ENCODE measurements around the gene CCDC116.
A peak's percentile ranks its signal among the peaks of the same experiment; 100 is the strongest.
"Not testable (repeated sequence)": the region's sequence is repeated elsewhere in the genome, so short reads cannot be mapped to it uniquely, and the experiment has no call there.

CCDC116 gene

GRCh38 chr22:21633481-21633880 lies 921 bp downstream of the CCDC116 start:
- DNase-seq: no peak

GRCh38 chr22:21634081-21634480 lies 1.5 kb downstream of the CCDC116 start:
- no peak for DNase-seq

- DNase-seq: no peak
These were observed 2.3 kb downstream of the CCDC116 start for GRCh38 chr22:21634844-21635243.

- no peak for DNase-seq
These were observed 3.4 kb downstream of the CCDC116 start for GRCh38 chr22:21635771-21636510.

- no peak for DNase-seq
These were observed 4.2 kb downstream of the CCDC116 start for GRCh38 chr22:21636629-21637218.

GRCh38 chr22:21637450-21637849 lies 4.9 kb downstream of the CCDC116 start:
- DNase-seq: not testable (repeated sequence)

GRCh38 chr22:21639359-21639758 lies 6.8 kb downstream of the CCDC116 start:
- DNase-seq: no peak

- DNase-seq: no peak
These were observed 8.2 kb downstream of the CCDC116 start for GRCh38 chr22:21640810-21641209.

- DNase-seq: no peak
These were observed 8.8 kb downstream of the CCDC116 start for GRCh38 chr22:21641417-21641788.

GRCh38 chr22:21641789-21642583 lies 9.4 kb downstream of the CCDC116 start, which contains the start of gene SDF2L1:
Gene SDF2L1 (plus strand): TSS chr22:21642302. CDS start chr22:21642337, 35 bp downstream.
- peak; percentile 62 to 93 for DNase-seq

GRCh38 chr22:21642584-21643448 lies 10.3 kb downstream of the CCDC116 start:
- peak in 1 of 2 experiments; percentile 2 for DNase-seq

- no peak for DNase-seq
These were observed 11.2 kb downstream of the CCDC116 start for GRCh38 chr22:21643533-21644357.

- DNase-seq: not testable (repeated sequence)
These were observed 13.0 kb downstream of the CCDC116 start for GRCh38 chr22:21645513-21645912.

GRCh38 chr22:21646608-21647590 lies 14.3 kb downstream of the CCDC116 start:
- peak in 1 of 2 experiments; percentile 8 for DNase-seq

- DNase-seq: no peak
These were observed 17.7 kb downstream of the CCDC116 start for GRCh38 chr22:21650280-21650679.

- no peak for DNase-seq
These were observed 18.4 kb downstream of the CCDC116 start for GRCh38 chr22:21650823-21651520.

GRCh38 chr22:21651521-21652009 lies 19.0 kb downstream of the CCDC116 start:
- DNase-seq: no peak

GRCh38 chr22:21652010-21652546 lies 19.5 kb downstream of the CCDC116 start:
- DNase-seq: peak in 1 of 2 experiments; percentile 69
